Brain microvascular endothelial cell (primary cell): ENCODE measurements around the gene ZXDC.
A peak's percentile ranks its signal among the peaks of the same experiment; 100 is the strongest.

Experiments used
- DNase-seq: peaks from one replicate; pipeline ENCODE4 v3.0.0-alpha.2; 2020
- H3K27ac ChIP-seq: fragments of 250-450 bp; sonication (Bioruptor Pico); 2 replicates; pipeline ENCODE4 v1.5.1; 2020; ENCODE audit warnings: mild to moderate bottlenecking, moderate library complexity
- H3K27me3 ChIP-seq: fragments of 250-450 bp; sonication (Bioruptor Pico); replicated peaks from 2 replicates; pipeline ENCODE4 v1.5.1; 2020; ENCODE audit warnings: mild to moderate bottlenecking
- H3K36me3 ChIP-seq: fragments of 250-450 bp; sonication (Bioruptor Pico); replicated peaks from 2 replicates; pipeline ENCODE4 v1.5.1; 2020; ENCODE audit warnings: mild to moderate bottlenecking
- H3K4me3 ChIP-seq: 2 replicates; pipeline ENCODE4 v1.5.1; 2011; ENCODE audit warnings: low read depth, mild to moderate bottlenecking, control low read depth, low read length, moderate library complexity
- in situ Hi-C: cut with HindIII; loops from 2 replicates; pipeline ENCODE4 v1.10.0; 2017; ENCODE audit warnings: low sequenced_read_pairs, low pct_ligation_motif_present
- TF ChIP-seq, protein P1 (sequence below): IDR thresholded peaks from 2 replicates; pipeline ENCODE4 v1.5.1; 2011; ENCODE audit warnings: low read depth, mild to moderate bottlenecking, moderate library complexity, low read length, control low read depth, inconsistent platforms; ENCODE audit errors: missing control alignments

The ZXDC gene

GRCh38 chr3:126473292-126474168, 2.2 kb downstream of the ZXDC start:
- TF ChIP-seq, protein P1, sequence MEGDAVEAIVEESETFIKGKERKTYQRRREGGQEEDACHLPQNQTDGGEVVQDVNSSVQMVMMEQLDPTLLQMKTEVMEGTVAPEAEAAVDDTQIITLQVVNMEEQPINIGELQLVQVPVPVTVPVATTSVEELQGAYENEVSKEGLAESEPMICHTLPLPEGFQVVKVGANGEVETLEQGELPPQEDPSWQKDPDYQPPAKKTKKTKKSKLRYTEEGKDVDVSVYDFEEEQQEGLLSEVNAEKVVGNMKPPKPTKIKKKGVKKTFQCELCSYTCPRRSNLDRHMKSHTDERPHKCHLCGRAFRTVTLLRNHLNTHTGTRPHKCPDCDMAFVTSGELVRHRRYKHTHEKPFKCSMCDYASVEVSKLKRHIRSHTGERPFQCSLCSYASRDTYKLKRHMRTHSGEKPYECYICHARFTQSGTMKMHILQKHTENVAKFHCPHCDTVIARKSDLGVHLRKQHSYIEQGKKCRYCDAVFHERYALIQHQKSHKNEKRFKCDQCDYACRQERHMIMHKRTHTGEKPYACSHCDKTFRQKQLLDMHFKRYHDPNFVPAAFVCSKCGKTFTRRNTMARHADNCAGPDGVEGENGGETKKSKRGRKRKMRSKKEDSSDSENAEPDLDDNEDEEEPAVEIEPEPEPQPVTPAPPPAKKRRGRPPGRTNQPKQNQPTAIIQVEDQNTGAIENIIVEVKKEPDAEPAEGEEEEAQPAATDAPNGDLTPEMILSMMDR = no peak
- peaks cover 19% of the 10 kb centered on the region for H3K36me3 ChIP-seq
- no peaks in the 10 kb centered on the region for H3K27me3 ChIP-seq
- no peak overlapping the region for H3K4me3 ChIP-seq
- DNase-seq = no peak
- in situ Hi-C loops = no loop called here
- no peak overlapping the region for H3K27ac ChIP-seq

- no peak overlapping the region for H3K27ac ChIP-seq
- peaks cover 30% of the 10 kb centered on the region for H3K36me3 ChIP-seq
- DNase-seq = peak; percentile 56
- TF ChIP-seq, protein P1 = no peak
- no peaks in the 10 kb centered on the region for H3K27me3 ChIP-seq
- in situ Hi-C loops = no loop called here
- H3K4me3 ChIP-seq = no peak overlapping the region
Observed at GRCh38 chr3:126472277-126473006, 3.2 kb downstream of the ZXDC start.

- Histone ChIP-seq H3K36me3 (peaks cover 49% of the 10 kb centered on the region), H3K27ac (no peak overlapping the region), H3K4me3 (no peak overlapping the region), H3K27me3 (no peaks in the 10 kb centered on the region)
- no peak for DNase-seq
- TF ChIP-seq, protein P1 = no peak
- in situ Hi-C loops = no loop called here
Observed at GRCh38 chr3:126469479-126469878, 6.2 kb downstream of the ZXDC start.

- in situ Hi-C loops = no loop called here
- Histone ChIP-seq H3K27ac (no peak overlapping the region), H3K4me3 (no peak overlapping the region), H3K27me3 (no peaks in the 10 kb centered on the region), H3K36me3 (peaks cover 56% of the 10 kb centered on the region)
- TF ChIP-seq, protein P1 = no peak
- no peak for DNase-seq
Observed at GRCh38 chr3:126468028-126468891, 7.4 kb downstream of the ZXDC start.

- no peaks in the 10 kb centered on the region for H3K27me3 ChIP-seq
- in situ Hi-C loops = no loop called here
- H3K36me3 ChIP-seq = peaks cover 58% of the 10 kb centered on the region
- H3K27ac ChIP-seq = no peak overlapping the region
- H3K4me3 ChIP-seq = no peak overlapping the region
- TF ChIP-seq, protein P1 = no peak
- no peak for DNase-seq
Observed at GRCh38 chr3:126467611-126467955, 8.1 kb downstream of the ZXDC start.
